Panc1 (cell line): ENCODE results near the gene GPR42. TPM values are rescaled to one million over a fixed set of nuclear protein-coding genes. Genes with fewer than 3 reads are reported as not detected.

Experiments used
- ATAC-seq: fragments of 200-7000 bp; cut with Tn5 transposase; 2 replicates; pipeline ENCODE4 v1.9.1; 2020; ENCODE audit warnings: mild to moderate bottlenecking, moderate library complexity
- BruUV-seq: library from RNA; stranded (reverse); fragments of 400-500 nt; replicated peaks from 2 replicates; lab custom pipeline; 2021; lab: Mats Ljungman, UMichigan
- CTCF ChIA-PET: fragments of 300-600 bp; sonication (Branson Sonifier 250); formaldehyde crosslinking; loops from one replicate; lab custom pipeline; 2022; ENCODE audit warnings: antibody characterized with exemption; lab: Charles Lee
- POLR2A ChIA-PET: fragments of 300-600 bp; sonication (Branson Sonifier 250); formaldehyde crosslinking; loops from one replicate; lab custom pipeline; 2022; ENCODE audit warnings: antibody characterized with exemption; lab: Charles Lee
- DNase-seq: peaks from one replicate; pipeline ENCODE4 v3.0.0-alpha.2; 2010; ENCODE audit warnings: low read depth, low spot score
- H3K27ac ChIP-seq: 2 replicates; pipeline ENCODE4 v1.5.1; 2011; ENCODE audit warnings: mild to moderate bottlenecking, low read length, inconsistent platforms
- H3K27me3 ChIP-seq: fragments of 200-500 bp; sonication (Bioruptor generic); 2 replicates; pipeline ENCODE4 v1.6.0; 2014; ENCODE audit warnings: low read length, inconsistent platforms; ENCODE audit not compliant: control insufficient read depth, insufficient read depth
- H3K36me3 ChIP-seq: fragments of 200-500 bp; sonication (Bioruptor generic); 2 replicates; pipeline ENCODE4 v1.5.1; 2014; ENCODE audit warnings: inconsistent platforms, mild to moderate bottlenecking, low read length, moderate library complexity; ENCODE audit not compliant: control insufficient read depth, insufficient read depth
- H3K4me1 ChIP-seq: 2 replicates; pipeline ENCODE4 v1.5.1; 2011; ENCODE audit warnings: inconsistent platforms, mild to moderate bottlenecking, low read length, moderate library complexity; ENCODE audit not compliant: control insufficient read depth, insufficient read depth
- H3K4me3 ChIP-seq, 2 experiments: 2 replicates each; pipeline ENCODE4 v1.5.1; 2011 to 2012; ENCODE audit warnings: low read depth in 2 of 2, low read length in 2 of 2, mild to moderate bottlenecking in 2 of 2, inconsistent platforms in 1 of 2, moderate library complexity in 1 of 2
- H3K9me3 ChIP-seq: fragments of 200-500 bp; sonication (Bioruptor generic); 2 replicates; pipeline ENCODE4 v1.5.1; 2014; ENCODE audit warnings: low read depth, mild to moderate bottlenecking, inconsistent platforms, low read length, moderate library complexity; ENCODE audit not compliant: control insufficient read depth, insufficient read depth
- POLR2AphosphoS5 ChIP-seq: IDR thresholded peaks from 2 replicates; pipeline ENCODE4 v1.6.1; 2012; ENCODE audit warnings: mild to moderate bottlenecking, low read depth, low read length, moderate library complexity
- SIN3A ChIP-seq: IDR thresholded peaks from 2 replicates; pipeline ENCODE4 v1.6.1; 2012; ENCODE audit warnings: low read depth, mild to moderate bottlenecking, low read length, moderate library complexity, borderline replicate concordance; ENCODE audit not compliant: insufficient read depth
- TCF7L2 ChIP-seq: IDR thresholded peaks from 2 replicates; pipeline ENCODE4 v1.6.1; 2011; ENCODE audit warnings: mild to moderate bottlenecking, low read depth, low read length, inconsistent platforms
- in situ Hi-C: cut with HindIII; loops from 2 replicates; pipeline ENCODE4 v1.10.0; 2016; ENCODE audit warnings: low sequenced_read_pairs, low pct_unique_long_range_greater_than_20kb
- intact Hi-C: fragments of 100-400 bp; cut with micrococcal nuclease; formaldehyde crosslinking; loops from one replicate; pipeline ENCODE4 v1.10.0; 2022; ENCODE audit not compliant: unreplicated experiment
- total RNA-seq: library from RNA; stranded (reverse); gene quantifications from one replicate; pipeline ENCODE4 v1.2.1, GENCODE V29; 2021; ENCODE audit not compliant: unreplicated experiment
- TF ChIP-seq, protein P1 (sequence below): fragments of 450-650 bp; IDR thresholded peaks from 2 replicates; pipeline ENCODE4 v1.5.1; 2017; ENCODE audit warnings: mild to moderate bottlenecking
- TF ChIP-seq, protein P2 (sequence below), 2 experiments: IDR thresholded peaks; 2 replicates each; pipeline ENCODE4 v1.6.1; 2011 to 2012; ENCODE audit warnings: low read depth in 2 of 2, control low read depth in 1 of 2, low read length in 1 of 2, mild to moderate bottlenecking in 1 of 2, moderate library complexity in 1 of 2; ENCODE audit not compliant: insufficient read depth in 1 of 2

GPR42 gene
- total RNA-seq, 1 experiment from 2014 or later = not detected

DNA sequence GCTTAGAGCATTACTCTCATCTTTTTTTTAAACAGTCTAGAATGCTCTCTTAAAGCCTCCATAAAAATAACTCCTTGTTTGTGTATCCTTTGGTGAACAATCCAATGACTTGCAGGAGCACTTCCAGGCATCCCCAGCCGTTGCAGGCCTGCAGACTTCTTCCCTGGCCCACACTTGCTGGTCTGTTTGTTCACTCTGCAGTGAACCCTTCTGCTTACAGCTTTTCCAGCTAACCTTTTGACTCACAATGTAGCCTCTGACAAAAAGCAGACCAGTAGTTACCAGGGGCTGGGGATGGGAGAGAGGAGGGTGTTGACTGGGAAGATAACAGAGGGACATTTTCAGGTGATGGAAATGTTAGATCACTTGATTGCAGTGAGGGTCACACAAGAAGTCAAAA lies 9.1 kb downstream of the GPR42 start:
- in situ Hi-C loops = no loop called here
- BruUV-seq = no TSS peak
- intact Hi-C loops = no loop called here
- no peak for TF ChIP-seq POLR2AphosphoS5
- peaks cover 3% of the 10 kb centered on the region; the same call in 1 of the 2 replicates for H3K27me3 ChIP-seq
- ATAC-seq (no peak), DNase-seq (no peak)
- POLR2A ChIA-PET = interaction anchor here (0.6 kb wide), 1 partner anchor 61 kb away, joined by 4 read pairs; no protein-coding TSS in a partner anchor
- H3K4me3 ChIP-seq = no peak overlapping the region
- CTCF ChIA-PET = no interaction called here
- H3K4me1 ChIP-seq = no peaks in the 10 kb centered on the region
- no peaks in the 10 kb centered on the region for H3K9me3 ChIP-seq
- no peak overlapping the region for H3K27ac ChIP-seq
- H3K36me3 ChIP-seq = no peaks in the 10 kb centered on the region

DNA sequence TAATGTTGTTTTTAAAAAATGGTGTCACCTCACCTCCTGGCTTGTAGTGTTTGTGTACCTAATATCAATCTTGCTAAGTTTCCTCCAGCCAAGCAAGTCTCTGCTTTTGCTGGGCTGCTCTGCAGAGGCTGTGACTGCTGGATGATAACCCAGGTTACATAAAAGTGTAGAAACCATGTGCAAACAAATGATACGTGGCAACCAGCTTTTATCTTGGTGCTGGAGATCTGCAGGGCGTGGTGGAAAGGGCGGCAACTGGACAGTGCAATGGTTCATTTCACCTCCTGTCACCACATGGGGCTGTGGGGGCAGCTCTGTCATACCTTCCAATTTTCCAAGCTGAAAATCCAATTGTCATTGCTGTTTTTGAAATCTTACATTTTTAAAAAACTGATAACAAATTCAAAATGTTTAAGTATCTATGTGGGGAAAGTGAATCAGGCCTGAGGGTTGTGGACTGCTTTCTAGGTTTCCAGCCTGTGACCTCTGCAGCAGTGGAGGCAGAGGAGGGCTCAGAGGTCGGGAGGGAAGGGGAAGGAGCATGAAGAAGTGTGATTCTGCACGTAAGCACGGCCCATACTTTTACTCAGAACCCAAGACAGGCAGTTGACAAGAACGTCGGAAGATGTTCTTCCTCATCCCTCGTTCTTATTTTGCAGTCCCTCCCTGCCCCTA lies 9.7 kb downstream of the GPR42 start:
- no peaks in the 10 kb centered on the region for H3K4me1 ChIP-seq
- no peak overlapping the region for H3K27ac ChIP-seq
- POLR2A ChIA-PET = no interaction called here
- BruUV-seq = no TSS peak
- CTCF ChIA-PET = no interaction called here
- TF ChIP-seq, protein P1, sequence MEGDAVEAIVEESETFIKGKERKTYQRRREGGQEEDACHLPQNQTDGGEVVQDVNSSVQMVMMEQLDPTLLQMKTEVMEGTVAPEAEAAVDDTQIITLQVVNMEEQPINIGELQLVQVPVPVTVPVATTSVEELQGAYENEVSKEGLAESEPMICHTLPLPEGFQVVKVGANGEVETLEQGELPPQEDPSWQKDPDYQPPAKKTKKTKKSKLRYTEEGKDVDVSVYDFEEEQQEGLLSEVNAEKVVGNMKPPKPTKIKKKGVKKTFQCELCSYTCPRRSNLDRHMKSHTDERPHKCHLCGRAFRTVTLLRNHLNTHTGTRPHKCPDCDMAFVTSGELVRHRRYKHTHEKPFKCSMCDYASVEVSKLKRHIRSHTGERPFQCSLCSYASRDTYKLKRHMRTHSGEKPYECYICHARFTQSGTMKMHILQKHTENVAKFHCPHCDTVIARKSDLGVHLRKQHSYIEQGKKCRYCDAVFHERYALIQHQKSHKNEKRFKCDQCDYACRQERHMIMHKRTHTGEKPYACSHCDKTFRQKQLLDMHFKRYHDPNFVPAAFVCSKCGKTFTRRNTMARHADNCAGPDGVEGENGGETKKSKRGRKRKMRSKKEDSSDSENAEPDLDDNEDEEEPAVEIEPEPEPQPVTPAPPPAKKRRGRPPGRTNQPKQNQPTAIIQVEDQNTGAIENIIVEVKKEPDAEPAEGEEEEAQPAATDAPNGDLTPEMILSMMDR = no peak
- TF ChIP-seq, protein P2, sequence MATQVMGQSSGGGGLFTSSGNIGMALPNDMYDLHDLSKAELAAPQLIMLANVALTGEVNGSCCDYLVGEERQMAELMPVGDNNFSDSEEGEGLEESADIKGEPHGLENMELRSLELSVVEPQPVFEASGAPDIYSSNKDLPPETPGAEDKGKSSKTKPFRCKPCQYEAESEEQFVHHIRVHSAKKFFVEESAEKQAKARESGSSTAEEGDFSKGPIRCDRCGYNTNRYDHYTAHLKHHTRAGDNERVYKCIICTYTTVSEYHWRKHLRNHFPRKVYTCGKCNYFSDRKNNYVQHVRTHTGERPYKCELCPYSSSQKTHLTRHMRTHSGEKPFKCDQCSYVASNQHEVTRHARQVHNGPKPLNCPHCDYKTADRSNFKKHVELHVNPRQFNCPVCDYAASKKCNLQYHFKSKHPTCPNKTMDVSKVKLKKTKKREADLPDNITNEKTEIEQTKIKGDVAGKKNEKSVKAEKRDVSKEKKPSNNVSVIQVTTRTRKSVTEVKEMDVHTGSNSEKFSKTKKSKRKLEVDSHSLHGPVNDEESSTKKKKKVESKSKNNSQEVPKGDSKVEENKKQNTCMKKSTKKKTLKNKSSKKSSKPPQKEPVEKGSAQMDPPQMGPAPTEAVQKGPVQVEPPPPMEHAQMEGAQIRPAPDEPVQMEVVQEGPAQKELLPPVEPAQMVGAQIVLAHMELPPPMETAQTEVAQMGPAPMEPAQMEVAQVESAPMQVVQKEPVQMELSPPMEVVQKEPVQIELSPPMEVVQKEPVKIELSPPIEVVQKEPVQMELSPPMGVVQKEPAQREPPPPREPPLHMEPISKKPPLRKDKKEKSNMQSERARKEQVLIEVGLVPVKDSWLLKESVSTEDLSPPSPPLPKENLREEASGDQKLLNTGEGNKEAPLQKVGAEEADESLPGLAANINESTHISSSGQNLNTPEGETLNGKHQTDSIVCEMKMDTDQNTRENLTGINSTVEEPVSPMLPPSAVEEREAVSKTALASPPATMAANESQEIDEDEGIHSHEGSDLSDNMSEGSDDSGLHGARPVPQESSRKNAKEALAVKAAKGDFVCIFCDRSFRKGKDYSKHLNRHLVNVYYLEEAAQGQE (IDR thresholded peaks at IDR 0.05; ENCODE audit: insufficient read depth in 1 of 2, low read depth in 2 of 2, low read length in 1 of 2) = no peak
- TF ChIP-seq SIN3A (no peak), TCF7L2 (no peak), POLR2AphosphoS5 (no peak)
- H3K27me3 ChIP-seq = peaks cover 3% of the 10 kb centered on the region; the same call in 1 of the 2 replicates
- no peak for DNase-seq
- H3K9me3 ChIP-seq = peaks cover under 1% of the 10 kb centered on the region; the same call in 1 of the 2 replicates
- intact Hi-C loops (no loop called here), in situ Hi-C loops (no loop called here)
- no peak for ATAC-seq
- H3K4me3 ChIP-seq = no peak overlapping the region
- no peaks in the 10 kb centered on the region for H3K36me3 ChIP-seq

DNA sequence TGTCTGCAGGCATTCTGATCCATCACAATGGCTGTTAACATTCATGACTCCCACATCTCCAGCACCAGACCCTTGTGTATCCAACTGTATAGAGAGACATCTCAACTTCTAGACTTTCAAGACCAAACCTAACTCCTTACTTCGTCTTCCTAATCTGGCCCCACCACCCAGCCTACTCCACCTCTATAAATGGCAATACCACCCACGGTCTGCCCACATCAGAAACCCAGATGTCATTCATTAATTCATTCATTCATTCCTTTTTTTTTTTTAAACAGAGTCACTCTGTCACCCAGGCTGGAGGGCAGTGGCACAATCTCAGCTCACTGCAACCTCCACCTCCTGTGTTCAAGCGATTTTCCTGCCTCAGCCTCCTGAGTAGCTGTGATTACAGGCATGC lies 10.4 kb downstream of the GPR42 start:
- Histone ChIP-seq H3K36me3 (no peaks in the 10 kb centered on the region), H3K4me3 (no peak overlapping the region), H3K27me3 (peaks cover 3% of the 10 kb centered on the region; the same call in 1 of the 2 replicates), H3K27ac (no peak overlapping the region), H3K4me1 (no peaks in the 10 kb centered on the region), H3K9me3 (peaks cover 5% of the 10 kb centered on the region)
- intact Hi-C loops (no loop called here), in situ Hi-C loops (no loop called here)
- ChIA-PET POLR2A (no interaction called here), CTCF (no interaction called here)
- ATAC-seq (no peak), DNase-seq (no peak)
- BruUV-seq = no TSS peak
- TF ChIP-seq TCF7L2 = no peak
- TF ChIP-seq, protein P1 = no peak
- no peak for TF ChIP-seq SIN3A
- TF ChIP-seq POLR2AphosphoS5 = no peak
- TF ChIP-seq, protein P2 (IDR thresholded peaks at IDR 0.05; ENCODE audit: insufficient read depth in 1 of 2, low read depth in 2 of 2, low read length in 1 of 2) = no peak
